DMS79 (cell line): ENCODE results near the gene CFAP97D2.
"Not testable (repeated sequence)": the region's sequence is repeated elsewhere in the genome, so short reads cannot be mapped to it uniquely, and the experiment has no call there.

ENCODE experiments used
- DNase-seq: peaks from one replicate; lab custom pipeline; 2025; lab: John Stamatoyannopoulos, UW

CFAP97D2 gene

GRCh38 chr13:114158869-114159666, 20.0 kb upstream of the CFAP97D2 start:
- DNase-seq = not testable (repeated sequence)

GRCh38 chr13:114161028-114161556, 18.0 kb upstream of the CFAP97D2 start:
- no peak for DNase-seq

- DNase-seq = no peak
These were observed 17.2 kb upstream of the CFAP97D2 start for GRCh38 chr13:114161644-114162532.

- no peak for DNase-seq
These were observed 16.5 kb upstream of the CFAP97D2 start for GRCh38 chr13:114162533-114162922.

- no peak for DNase-seq
These were observed 15.0 kb upstream of the CFAP97D2 start for GRCh38 chr13:114164053-114164452.

GRCh38 chr13:114164681-114165429, 14.2 kb upstream of the CFAP97D2 start:
- DNase-seq = no peak

GRCh38 chr13:114166381-114167131, 12.5 kb upstream of the CFAP97D2 start:
- DNase-seq = no peak

- DNase-seq = no peak
These were observed 11.6 kb upstream of the CFAP97D2 start for GRCh38 chr13:114167426-114167825.

- no peak for DNase-seq
These were observed 11.2 kb upstream of the CFAP97D2 start for GRCh38 chr13:114167885-114168284.

GRCh38 chr13:114173272-114173671, 5.8 kb upstream of the CFAP97D2 start:
- no peak for DNase-seq

- DNase-seq = no peak
These were observed 5.3 kb upstream of the CFAP97D2 start for GRCh38 chr13:114173745-114174144.

GRCh38 chr13:114174529-114174961, 4.5 kb upstream of the CFAP97D2 start:
- DNase-seq = no peak

GRCh38 chr13:114176359-114176902, 2.6 kb upstream of the CFAP97D2 start:
- not testable (repeated sequence) for DNase-seq

GRCh38 chr13:114177245-114178010, 1.6 kb upstream of the CFAP97D2 start:
- DNase-seq = no peak

- DNase-seq = no peak
These were observed 6.3 kb downstream of the CFAP97D2 start for GRCh38 chr13:114185182-114185971.

GRCh38 chr13:114194853-114195252, 15.8 kb downstream of the CFAP97D2 start:
- no peak for DNase-seq

GRCh38 chr13:114196629-114197028, 17.6 kb downstream of the CFAP97D2 start:
- DNase-seq = peak; percentile 93

- DNase-seq = no peak
These were observed 19.5 kb downstream of the CFAP97D2 start for GRCh38 chr13:114198556-114198955.

GRCh38 chr13:114199526-114199925, 20.5 kb downstream of the CFAP97D2 start:
- not testable (repeated sequence) for DNase-seq
